GF-D8 (cell line): ENCODE results near the gene POU3F3.

Experiments
- DNase-seq: peaks from one replicate; lab custom pipeline; 2025; lab: John Stamatoyannopoulos, UW

Gene POU3F3

DNA sequence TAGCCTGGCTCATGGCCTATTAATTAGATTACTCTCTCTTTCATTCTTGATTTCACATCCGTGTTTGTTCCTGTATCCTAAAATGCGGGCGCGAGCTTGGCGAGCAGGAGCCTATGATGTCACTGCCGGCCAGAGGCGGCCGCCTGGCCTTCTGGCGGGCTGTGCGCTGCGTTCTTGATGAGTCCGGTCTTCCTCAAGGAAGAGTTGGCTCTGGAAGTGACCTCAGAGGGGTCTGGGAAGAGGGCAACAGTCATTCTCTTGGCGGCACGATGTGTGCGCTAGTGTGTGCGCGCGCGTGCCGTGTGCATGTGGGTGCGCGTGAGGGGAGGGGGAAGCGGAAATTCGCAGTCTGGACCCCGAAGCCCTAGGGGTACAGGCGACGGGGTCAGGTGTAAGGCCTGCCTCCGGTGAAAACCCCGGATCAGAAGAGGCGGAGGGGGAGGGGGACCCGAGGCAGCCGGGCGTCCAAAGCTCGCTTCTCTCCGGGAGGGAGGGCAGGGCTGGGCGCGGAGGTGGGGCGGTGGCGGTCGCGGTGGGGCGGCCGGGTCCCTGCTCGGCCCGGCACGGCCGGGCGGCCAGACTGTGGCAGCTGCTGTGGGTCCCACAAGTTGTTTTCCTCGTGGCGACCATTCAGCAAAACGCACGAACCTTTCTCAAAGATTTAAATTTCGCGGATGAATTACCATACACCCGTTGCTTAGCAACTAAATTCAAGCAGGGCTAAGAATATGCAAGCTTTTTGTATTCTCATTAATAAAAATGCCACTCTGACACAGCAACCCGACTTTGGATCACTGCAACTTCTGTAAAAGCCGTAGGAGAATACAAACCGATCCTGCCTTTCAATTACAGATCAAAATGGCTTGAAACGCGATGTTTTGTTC, 8.4 kb downstream of the POU3F3 start:
- DNase-seq, result no peak

DNA sequence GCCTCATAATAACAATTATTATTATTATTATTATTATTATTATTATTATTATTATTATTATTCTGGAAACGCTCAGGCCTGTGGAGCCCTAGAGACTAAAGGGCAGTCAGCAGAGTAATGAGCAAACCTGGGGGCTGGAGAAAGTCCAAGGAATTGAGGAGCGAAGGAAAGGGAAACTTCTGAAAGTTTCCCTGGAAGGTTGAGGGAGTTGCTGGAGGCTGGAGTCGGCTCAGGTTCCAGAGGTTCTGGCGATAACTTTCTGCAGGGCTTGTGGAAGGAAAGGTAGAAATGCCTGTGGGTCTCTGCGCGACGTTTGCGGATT, 9.2 kb downstream of the POU3F3 start:
- no peak for DNase-seq

- DNase-seq, result no peak
These were observed 9.8 kb downstream of the POU3F3 start for GRCh38 chr2:104863468-104864279.

DNA sequence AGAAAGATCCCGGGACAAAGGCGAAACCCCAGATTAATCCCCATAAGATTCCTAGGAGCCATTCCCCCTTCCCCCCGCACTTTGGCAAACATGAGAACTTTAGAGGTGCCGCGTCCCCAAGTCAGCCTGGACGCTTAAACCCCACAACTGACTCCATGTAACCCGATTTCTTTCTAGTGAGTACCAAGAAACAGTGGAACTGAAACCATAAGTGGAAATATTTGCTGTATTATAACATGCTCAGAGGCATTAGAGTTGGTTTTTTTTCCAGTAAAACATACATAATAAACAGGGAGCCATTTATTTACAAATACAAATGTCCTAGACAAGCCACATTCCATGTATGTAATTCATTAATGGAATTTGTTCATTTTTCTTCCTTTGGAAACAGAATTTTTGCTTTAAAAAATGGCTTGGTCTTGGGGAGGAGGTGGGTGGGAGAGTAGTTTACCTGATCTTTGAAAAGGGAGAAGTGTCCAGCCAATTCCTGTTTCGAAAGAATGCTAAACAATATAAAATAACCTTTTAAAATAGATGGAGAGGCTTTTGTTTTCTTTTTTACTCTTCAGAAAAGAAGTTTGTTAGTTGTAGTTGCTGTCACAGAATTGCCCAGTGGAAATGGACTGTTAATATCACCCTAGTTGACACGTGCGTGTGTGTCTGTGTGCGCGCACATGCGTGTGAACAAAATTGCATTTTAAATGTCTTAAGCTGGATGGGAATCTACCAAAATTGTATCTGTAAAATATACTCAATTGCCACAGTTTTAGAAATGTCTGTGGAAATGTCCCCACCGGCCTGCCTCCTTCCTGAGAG, 10.6 kb downstream of the POU3F3 start:
- DNase-seq, result no peak

- DNase-seq, result no peak
These were observed 11.2 kb downstream of the POU3F3 start for GRCh38 chr2:104865096-104865470.

DNA sequence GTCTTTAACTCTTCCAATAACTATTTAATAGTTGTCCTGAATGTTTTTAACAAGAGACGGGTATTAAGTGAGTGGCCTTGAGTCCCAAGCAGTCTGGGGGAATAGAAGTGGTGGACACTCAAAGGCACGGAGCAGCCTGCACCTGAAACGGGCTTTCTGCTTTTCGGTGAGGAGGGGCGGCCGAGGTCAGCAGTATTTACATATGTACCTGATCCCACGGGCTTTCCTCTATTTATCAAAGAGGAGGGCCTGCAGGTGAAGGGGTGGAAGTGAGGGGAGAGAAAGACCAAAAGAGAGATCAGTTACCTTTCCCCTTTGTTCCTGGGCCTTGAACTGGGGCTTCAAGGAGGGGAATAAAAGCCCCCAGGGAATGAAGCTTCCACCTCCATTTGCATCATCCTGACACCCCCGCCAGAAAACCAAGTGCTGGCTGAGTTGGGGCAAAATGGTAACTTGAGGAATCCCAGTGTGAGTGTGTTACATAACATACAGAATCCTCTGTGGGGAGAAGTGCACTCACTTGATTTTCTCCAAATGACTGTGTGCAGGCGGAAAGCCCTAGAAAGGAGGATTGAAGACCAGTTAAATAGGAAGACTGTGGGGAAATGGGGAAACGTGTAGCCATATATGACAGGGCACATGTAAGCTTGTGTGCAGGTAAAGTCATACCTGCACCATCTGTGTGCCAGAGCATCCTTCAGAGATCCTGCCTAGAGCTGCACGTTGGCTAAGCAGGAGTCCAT, 12.4 kb downstream of the POU3F3 start:
- no peak for DNase-seq

DNA sequence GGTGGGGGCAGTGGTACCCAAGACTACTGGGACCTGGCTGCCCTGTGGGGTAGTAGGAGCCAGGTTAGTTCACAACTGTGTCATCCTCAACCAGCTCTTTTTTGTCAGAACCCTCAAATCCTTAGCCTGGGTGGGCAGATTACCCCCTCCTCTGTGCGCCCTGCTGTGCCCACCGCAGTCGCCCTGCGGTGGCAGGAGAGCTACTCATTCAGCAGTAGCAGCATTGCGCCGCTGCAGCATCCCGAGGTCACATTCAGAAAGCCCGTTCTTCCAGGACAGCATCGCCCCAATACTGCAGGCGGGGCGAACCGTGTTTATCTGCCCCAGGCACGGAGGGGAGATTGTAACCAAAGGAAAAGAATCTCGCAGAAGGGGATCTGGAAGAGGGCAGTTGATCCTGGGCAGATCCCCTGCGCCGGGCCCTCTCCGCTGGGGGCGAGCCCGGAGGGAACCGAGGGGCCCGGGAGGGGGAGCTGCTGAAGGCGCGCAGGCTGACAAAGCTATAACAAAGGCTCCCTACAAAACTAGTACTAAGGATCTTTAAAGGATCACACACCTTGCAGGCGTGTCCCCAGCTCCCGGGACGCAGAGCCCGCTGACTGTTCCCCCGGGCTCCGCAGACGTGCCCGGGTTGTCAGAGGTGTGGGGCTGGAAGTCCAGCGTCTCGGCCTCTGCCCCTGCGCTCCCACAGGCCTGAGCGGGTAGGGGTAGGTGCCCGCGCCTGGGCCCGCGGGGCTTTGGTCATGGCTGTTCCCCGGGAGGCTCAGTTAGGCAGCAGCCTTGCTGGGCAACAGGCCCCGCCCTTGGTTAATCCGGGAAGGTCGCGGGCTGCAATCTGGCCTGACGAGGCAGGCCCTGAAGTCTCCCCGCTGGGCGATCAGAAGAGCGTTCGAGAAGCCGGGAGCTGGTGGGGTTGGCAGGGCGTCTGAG, 13.2 kb downstream of the POU3F3 start:
- no peak for DNase-seq

GRCh38 chr2:104867813-104868504, 14.0 kb downstream of the POU3F3 start:
- no peak for DNase-seq

DNA sequence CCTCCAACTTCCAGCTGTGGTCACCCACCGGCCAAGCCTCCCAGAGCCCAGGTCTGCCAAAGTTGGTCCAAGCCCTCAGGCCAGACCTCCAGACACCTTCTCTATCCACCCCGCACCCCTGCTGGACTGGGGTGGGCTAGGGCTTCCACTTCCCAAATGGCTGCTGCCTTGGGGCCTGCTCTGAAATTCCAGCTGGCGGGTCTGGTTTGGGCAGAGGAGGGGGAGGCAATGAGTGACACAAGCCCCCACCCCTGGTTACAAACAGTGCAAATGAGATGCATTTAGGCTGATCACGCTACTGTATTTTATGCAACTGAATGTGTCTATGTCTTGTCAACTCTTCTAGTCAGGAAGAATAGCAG, 14.6 kb downstream of the POU3F3 start:
- DNase-seq, result no peak

DNA sequence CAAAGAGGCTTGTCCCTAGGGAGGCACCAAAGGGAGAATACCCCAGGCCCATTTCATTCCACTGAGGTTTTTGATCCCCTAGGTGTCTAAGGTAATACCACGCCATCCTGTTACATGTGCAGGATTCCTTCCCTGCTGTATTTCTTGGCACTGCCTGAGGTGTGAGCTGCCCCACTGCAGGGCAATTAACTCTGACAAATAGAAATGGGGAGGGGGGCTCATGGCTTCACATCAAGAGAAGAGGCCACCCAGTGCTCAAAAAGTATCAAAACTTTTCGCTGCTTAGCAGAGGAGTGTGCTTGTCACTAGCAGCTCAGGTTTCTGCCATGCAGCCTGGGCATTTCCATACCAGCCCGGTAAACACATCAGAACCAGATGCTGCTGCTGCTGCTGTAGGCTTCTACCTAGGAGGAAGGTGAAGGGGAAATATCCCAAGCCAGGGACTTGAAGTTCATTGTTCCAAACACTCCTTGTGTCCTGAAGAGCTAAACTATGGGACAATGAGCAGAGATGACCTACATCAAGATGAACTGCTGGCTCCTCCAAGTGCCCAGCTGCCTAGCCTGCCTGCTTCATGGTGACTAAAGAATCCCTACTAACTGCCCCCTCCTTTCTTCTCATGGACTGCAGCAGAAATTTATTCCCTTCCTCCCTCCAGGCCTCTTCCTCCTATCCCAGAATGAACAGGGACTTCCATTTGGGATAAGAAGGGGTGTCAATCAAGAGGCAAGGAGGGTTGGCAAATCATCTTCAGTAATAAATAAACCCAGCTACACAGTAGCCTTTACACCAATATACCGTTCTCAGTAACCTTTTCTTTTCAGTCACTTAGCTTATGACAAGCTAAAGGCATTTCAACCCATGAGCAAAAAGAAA, 16.4 kb downstream of the POU3F3 start:
- no peak for DNase-seq

GRCh38 chr2:104871649-104871971, 17.7 kb downstream of the POU3F3 start:
- DNase-seq, result no peak

DNA sequence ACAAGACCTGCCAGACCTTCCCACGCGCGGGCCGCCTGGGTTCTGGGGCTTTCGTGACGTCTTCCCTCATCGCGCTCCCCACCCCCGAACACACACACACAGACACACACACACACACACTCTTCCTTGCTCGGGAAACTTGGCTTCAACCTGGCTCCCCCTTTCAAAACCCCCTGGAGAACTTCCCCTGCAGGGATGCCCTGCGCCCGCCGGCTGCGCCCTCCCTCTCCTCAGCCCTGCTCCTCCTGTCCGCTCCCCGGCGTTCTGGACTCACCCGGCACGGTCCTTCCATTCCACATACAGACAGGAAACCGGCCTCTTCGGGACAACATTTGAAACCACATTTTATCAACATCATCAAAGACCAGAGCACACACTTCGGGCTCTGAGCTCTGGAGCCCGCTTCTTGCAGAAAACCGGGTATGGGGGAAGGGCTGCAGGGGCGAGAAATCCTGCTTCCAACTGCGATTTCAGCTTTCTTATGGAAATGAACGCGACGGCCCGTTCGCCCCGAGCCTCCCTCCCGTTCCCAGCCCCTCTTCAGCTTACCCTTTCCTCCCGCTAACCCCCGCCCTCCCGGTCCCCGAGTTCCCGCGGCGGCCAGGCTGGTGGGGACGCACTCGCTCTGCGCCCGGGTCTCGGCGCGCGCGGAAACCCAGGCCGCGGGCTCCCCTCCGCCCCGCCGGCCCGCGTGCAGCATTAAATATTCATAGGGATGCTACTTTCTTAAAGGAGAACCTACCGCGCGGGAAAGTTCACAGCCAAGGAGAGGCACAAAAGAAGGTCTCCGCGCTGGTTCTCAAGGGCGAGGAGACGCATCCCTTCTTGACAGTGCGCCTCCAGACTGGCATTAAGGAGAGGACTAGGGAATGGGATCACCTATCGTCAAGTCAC, 18.3 kb downstream of the POU3F3 start:
- no peak for DNase-seq

- DNase-seq, result no peak
These were observed 19.2 kb downstream of the POU3F3 start for GRCh38 chr2:104872866-104873688.

GRCh38 chr2:104873689-104874054, 19.8 kb downstream of the POU3F3 start:
- DNase-seq, result no peak

DNA sequence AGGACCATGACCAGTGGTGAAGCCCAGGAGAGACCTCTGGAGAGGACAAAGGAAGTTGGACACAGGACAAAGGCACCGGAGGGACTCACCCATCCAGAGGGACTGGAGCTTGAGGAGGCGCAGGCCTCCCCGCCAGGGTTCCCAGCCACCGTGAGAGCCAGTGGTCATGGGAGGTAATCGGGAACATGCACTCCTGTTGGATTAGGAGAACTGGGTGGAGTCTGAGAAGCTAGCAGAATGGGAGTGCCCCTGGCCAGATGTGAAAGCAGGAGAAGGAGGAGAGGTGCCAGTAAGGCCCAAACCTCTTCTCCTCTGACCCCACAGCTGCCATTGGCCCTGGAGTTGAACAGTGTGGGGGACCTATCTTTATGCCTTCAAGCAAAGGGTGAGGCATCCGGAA, 20.3 kb downstream of the POU3F3 start:
- no peak for DNase-seq

DNA sequence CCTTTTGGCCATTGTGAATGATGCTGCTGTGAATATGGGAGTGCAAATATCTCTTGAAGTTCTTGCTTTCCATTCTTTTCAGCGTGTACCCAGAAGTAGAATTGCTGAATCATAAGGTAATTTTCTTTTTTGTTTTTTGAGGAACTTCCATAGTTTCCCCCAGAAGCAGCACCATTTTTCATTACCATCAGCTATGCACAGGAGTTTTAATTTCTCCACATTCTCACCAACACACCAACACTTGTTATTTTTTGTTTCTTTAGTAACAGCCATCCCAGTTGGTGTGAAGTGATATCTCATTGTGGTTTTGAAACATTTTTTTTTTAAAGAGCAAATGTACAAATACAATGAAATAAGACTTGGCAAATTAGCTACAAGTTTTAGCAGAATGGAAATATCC, 21.3 kb downstream of the POU3F3 start:
- DNase-seq, result no peak
